Activated CD4-positive, alpha-beta memory T cell treated with anti-CD3 and anti-CD28 coated beads, Interleukin-2, amount 10 ng/mL, durations not matched to agents 7 days and 5 days (primary cell): ENCODE results near the gene ARPP21. TPM values are rescaled to one million over a fixed set of nuclear protein-coding genes. Genes with fewer than 3 reads are reported as not detected.

Experiments
- CTCF ChIA-PET: fragments of 350-600 bp; sonication (Branson Sonifier 250); formaldehyde crosslinking; loops from one replicate; lab custom pipeline; 2021; ENCODE audit warnings: antibody characterized with exemption, inconsistent platforms; lab: Charles Lee
- POLR2A ChIA-PET: fragments of 350-600 bp; sonication (Branson Sonifier 250); formaldehyde crosslinking; loops from one replicate; lab custom pipeline; 2021; ENCODE audit warnings: antibody characterized with exemption; lab: Charles Lee
- DNase-seq: peaks from one replicate; pipeline ENCODE4 v3.0.0-alpha.2; 2020
- H3K27ac Mint-ChIP-seq: one replicate; pipeline ENCODE4 v1.8.0; 2021; ENCODE audit warnings: mild to moderate bottlenecking, mixed read lengths
- H3K27me3 Mint-ChIP-seq: one replicate; pipeline ENCODE4 v1.8.0; 2021; ENCODE audit warnings: mixed read lengths
- H3K36me3 Mint-ChIP-seq: one replicate; pipeline ENCODE4 v1.8.0; 2021; ENCODE audit warnings: low read depth, mixed read lengths
- H3K4me1 Mint-ChIP-seq: one replicate; pipeline ENCODE4 v1.8.0; 2021; ENCODE audit warnings: mixed read lengths
- H3K4me3 Mint-ChIP-seq: one replicate; pipeline ENCODE4 v1.8.0; 2021; ENCODE audit warnings: mild to moderate bottlenecking, mixed read lengths
- H3K9me3 Mint-ChIP-seq: one replicate; pipeline ENCODE4 v1.8.0; 2021; ENCODE audit warnings: mixed read lengths
- total RNA-seq, 2 experiments: library from RNA; stranded (reverse); gene quantifications; one replicate each; pipeline ENCODE4 v1.2.3, GENCODE V29; 2021

The ARPP21 gene
- total RNA-seq, 2 experiments from 2014 or later: not detected

DNA sequence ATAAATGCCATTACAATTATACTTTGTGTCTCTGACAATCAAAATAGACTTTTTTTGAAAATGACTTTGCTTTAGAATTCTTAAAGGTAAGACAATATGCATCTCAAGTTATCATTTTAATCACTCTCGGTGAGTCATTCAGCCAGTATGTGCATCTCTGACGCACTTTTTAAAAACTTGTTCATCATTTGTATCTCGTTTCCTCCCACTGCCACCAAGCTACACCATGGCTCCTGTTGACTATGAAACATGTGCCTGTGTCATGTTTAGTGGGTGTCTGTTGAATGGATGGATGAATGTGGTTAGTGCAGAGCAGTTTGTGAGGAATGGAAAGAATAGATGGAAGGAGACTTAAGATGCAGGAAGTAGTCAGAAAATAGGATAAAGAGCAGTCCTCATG is 68.6 kb downstream of the ARPP21 start:
- Mint-ChIP-seq H3K36me3 (no peaks in the 10 kb centered on the region), H3K27ac (no peak overlapping the region), H3K9me3 (peaks cover 8% of the 10 kb centered on the region), H3K27me3 (no peaks in the 10 kb centered on the region), H3K4me1 (no peaks in the 10 kb centered on the region), H3K4me3 (no peak overlapping the region)
- CTCF ChIA-PET: no interaction called here
- POLR2A ChIA-PET: no interaction called here
- DNase-seq: no peak

- no peak for DNase-seq
- no peaks in the 10 kb centered on the region for H3K27me3 Mint-ChIP-seq
- no peak overlapping the region for H3K4me3 Mint-ChIP-seq
- H3K4me1 Mint-ChIP-seq: no peaks in the 10 kb centered on the region
- no peaks in the 10 kb centered on the region for H3K36me3 Mint-ChIP-seq
- CTCF ChIA-PET: no interaction called here
- H3K9me3 Mint-ChIP-seq: peaks cover 8% of the 10 kb centered on the region
- POLR2A ChIA-PET: no interaction called here
- no peak overlapping the region for H3K27ac Mint-ChIP-seq
Measured at GRCh38 chr3:35708394-35709271, 69.3 kb downstream of the ARPP21 start.

DNA sequence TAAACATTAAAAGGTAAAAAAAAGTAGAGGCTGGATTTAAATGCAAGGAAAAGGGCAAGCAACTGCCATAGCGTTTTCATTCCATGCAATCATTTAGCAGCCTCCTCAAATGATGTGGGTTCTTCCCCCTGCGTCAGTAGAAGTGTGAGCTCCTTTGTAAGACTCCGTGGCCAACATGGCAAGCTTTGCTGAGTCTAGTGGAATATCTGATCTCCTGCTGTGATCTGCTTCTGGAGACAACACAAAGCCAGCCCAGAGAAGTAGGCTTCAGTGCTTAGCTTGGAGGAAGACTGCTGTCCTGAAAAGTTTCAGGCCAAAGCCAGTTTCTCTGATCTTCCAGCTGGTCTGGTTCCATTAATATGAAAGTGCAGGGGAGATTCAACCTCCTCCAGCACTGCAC is 70.4 kb downstream of the ARPP21 start:
- H3K4me1 Mint-ChIP-seq: no peaks in the 10 kb centered on the region
- peaks cover 8% of the 10 kb centered on the region for H3K9me3 Mint-ChIP-seq
- DNase-seq: no peak
- POLR2A ChIA-PET: no interaction called here
- H3K27me3 Mint-ChIP-seq: no peaks in the 10 kb centered on the region
- H3K36me3 Mint-ChIP-seq: no peaks in the 10 kb centered on the region
- CTCF ChIA-PET: no interaction called here
- no peak overlapping the region for H3K27ac Mint-ChIP-seq
- no peak overlapping the region for H3K4me3 Mint-ChIP-seq

- POLR2A ChIA-PET: no interaction called here
- no peaks in the 10 kb centered on the region for H3K4me1 Mint-ChIP-seq
- H3K27ac Mint-ChIP-seq: no peak overlapping the region
- peaks cover 8% of the 10 kb centered on the region for H3K9me3 Mint-ChIP-seq
- H3K4me3 Mint-ChIP-seq: no peak overlapping the region
- H3K36me3 Mint-ChIP-seq: no peaks in the 10 kb centered on the region
- no peak for DNase-seq
- CTCF ChIA-PET: no interaction called here
- H3K27me3 Mint-ChIP-seq: no peaks in the 10 kb centered on the region
Measured at GRCh38 chr3:35710554-35710953, 71.2 kb downstream of the ARPP21 start.

DNA sequence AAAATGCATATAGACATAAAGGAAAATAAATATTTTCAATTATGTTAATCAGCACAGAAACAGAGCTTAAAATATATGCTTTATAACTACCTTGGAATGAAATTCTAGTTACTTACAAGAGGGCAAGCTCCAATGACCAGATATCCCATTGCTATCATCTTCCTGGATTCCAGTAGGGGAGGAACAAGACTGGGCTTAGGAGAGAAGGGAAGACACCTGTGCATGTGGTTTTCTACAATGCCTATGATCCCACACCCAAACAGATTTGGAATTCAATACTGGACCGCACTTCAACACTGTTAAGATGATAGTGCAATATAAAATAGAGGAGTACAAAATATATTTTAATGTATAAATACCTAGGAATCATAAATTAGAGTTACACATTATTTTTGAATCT is 79.6 kb downstream of the ARPP21 start:
- ChIA-PET POLR2A (no interaction called here), CTCF (no interaction called here)
- no peak overlapping the region for H3K4me3 Mint-ChIP-seq
- H3K27me3 Mint-ChIP-seq: no peaks in the 10 kb centered on the region
- H3K36me3 Mint-ChIP-seq: no peaks in the 10 kb centered on the region
- DNase-seq: no peak
- H3K4me1 Mint-ChIP-seq: no peaks in the 10 kb centered on the region
- H3K27ac Mint-ChIP-seq: no peak overlapping the region
- H3K9me3 Mint-ChIP-seq: no peaks in the 10 kb centered on the region

DNA sequence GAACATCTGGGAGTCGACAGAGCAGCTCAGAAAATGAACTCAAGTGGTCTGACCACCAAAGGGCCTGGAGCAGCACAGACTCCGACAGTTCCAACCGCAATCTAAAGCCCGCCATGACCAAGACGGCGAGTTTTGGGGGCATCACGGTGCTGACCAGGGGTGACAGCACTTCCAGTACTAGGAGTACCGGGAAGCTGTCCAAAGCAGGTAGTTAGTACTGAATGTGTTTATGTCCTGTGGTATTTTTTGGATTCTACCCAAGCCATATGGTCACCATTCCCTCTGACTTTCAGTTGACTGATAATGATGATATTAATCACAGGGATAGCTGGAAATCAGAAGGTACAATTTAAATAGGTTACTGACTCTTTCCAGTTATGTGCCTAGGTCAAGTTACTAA is 82.3 kb downstream of the ARPP21 start:
- no peaks in the 10 kb centered on the region for H3K4me1 Mint-ChIP-seq
- POLR2A ChIA-PET: no interaction called here

DNA sequence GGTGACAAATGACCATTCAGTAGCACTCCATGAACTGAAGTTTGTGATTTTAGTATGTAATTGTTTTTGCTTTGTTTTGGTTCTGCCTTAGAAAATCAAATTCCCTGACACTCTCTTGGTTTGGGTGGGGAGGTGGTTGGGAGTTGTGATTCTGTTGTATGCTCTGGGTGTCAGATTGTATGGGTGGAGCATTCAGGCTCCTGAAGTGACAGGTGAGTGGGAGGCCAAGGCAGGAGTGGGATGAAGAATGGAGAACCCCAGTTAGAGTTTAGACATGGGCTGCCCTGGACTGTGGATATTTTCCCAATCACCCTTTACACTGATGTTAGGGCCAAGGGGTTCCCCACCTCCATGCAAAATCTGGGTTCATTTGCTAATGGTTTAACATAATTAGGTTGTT is 83.6 kb downstream of the ARPP21 start:
- Mint-ChIP-seq H3K4me3 (no peak overlapping the region), H3K27ac (no peak overlapping the region), H3K9me3 (no peaks in the 10 kb centered on the region)

More for the DNA sequence above, 82.3 kb downstream of the ARPP21 start:
- no peak for DNase-seq
- Mint-ChIP-seq H3K27ac (no peak overlapping the region), H3K36me3 (no peaks in the 10 kb centered on the region), H3K27me3 (no peaks in the 10 kb centered on the region), H3K9me3 (no peaks in the 10 kb centered on the region), H3K4me3 (no peak overlapping the region)
- CTCF ChIA-PET: no interaction called here

DNA sequence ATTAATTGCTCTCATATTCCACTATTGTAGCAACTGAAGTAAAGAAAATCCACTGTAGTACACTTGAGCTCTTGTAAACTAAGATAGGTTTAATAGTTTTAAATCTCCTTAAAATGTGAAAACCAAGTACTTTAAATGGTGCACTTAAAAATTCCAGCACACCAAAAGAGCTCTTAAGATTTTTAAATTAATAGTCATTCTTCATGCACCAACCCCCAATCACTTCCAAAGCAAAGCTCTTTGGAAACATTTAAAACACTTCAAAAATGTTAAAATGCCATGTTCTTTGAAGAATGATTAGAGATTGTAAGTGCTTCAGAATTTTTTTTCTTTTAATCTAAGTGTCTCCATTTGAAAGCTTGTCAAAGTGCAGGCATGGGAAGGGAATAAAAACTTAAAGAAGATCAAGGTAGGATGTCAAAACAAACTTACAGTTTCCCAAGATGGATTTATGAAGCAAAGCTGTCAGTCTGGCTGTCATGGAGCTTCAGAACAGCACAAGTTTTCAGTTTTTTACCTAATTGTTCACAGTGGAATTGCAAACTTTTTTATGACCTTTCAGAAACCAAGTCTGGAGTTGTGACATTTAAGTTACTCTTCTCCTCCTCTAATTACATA is 84.3 kb downstream of the ARPP21 start:
- no peak overlapping the region for H3K4me3 Mint-ChIP-seq
- ChIA-PET POLR2A (no interaction called here), CTCF (no interaction called here)
- H3K4me1 Mint-ChIP-seq: no peaks in the 10 kb centered on the region
- DNase-seq: no peak
- H3K36me3 Mint-ChIP-seq: no peaks in the 10 kb centered on the region
- H3K9me3 Mint-ChIP-seq: peaks cover 1% of the 10 kb centered on the region
- no peaks in the 10 kb centered on the region for H3K27me3 Mint-ChIP-seq
- no peak overlapping the region for H3K27ac Mint-ChIP-seq

More for the DNA sequence above, 83.6 kb downstream of the ARPP21 start:
- POLR2A ChIA-PET: no interaction called here
- Mint-ChIP-seq H3K36me3 (no peaks in the 10 kb centered on the region), H3K4me1 (no peaks in the 10 kb centered on the region), H3K27me3 (no peaks in the 10 kb centered on the region)
- DNase-seq: no peak
- CTCF ChIA-PET: no interaction called here

DNA sequence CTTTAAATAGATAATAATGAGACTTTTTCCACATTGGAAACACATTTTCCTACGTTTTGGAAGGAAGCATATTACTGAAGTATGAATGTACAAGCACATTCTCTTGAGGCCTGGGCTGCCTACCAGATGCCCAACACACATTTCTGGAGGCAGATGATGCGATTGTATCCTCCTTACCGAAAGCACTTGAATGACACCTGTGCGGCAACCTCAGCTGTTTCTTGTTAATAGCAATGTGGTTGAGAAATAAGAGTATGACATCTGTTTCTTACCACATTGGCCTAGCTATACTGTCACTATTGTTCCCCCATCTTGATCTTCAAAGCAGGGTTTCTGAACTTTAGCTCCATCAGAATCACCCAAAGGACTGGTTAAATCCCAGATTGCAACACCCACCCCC is 84.8 kb downstream of the ARPP21 start:
- no peak for DNase-seq
- ChIA-PET POLR2A (no interaction called here), CTCF (no interaction called here)
- Mint-ChIP-seq H3K27ac (no peak overlapping the region), H3K4me1 (no peaks in the 10 kb centered on the region), H3K36me3 (no peaks in the 10 kb centered on the region), H3K9me3 (peaks cover 4% of the 10 kb centered on the region), H3K27me3 (no peaks in the 10 kb centered on the region), H3K4me3 (no peak overlapping the region)

- Mint-ChIP-seq H3K9me3 (peaks cover 4% of the 10 kb centered on the region), H3K27me3 (no peaks in the 10 kb centered on the region), H3K4me1 (no peaks in the 10 kb centered on the region), H3K36me3 (no peaks in the 10 kb centered on the region), H3K4me3 (no peak overlapping the region), H3K27ac (no peak overlapping the region)
- ChIA-PET POLR2A (no interaction called here), CTCF (no interaction called here)
- DNase-seq: no peak
Measured at GRCh38 chr3:35727179-35727578, 87.9 kb downstream of the ARPP21 start.

- Mint-ChIP-seq H3K9me3 (peaks cover 4% of the 10 kb centered on the region), H3K27me3 (no peaks in the 10 kb centered on the region), H3K36me3 (no peaks in the 10 kb centered on the region), H3K4me1 (no peaks in the 10 kb centered on the region), H3K4me3 (no peak overlapping the region), H3K27ac (no peak overlapping the region)
- ChIA-PET POLR2A (no interaction called here), CTCF (no interaction called here)
- DNase-seq: no peak
Measured at GRCh38 chr3:35733341-35733740, 94.0 kb downstream of the ARPP21 start.

GRCh38 chr3:35733864-35734263 is 94.5 kb downstream of the ARPP21 start:
- POLR2A ChIA-PET: no interaction called here
- no peaks in the 10 kb centered on the region for H3K36me3 Mint-ChIP-seq
- CTCF ChIA-PET: no interaction called here
- H3K27me3 Mint-ChIP-seq: no peaks in the 10 kb centered on the region
- no peak overlapping the region for H3K4me3 Mint-ChIP-seq
- H3K4me1 Mint-ChIP-seq: no peaks in the 10 kb centered on the region
- H3K9me3 Mint-ChIP-seq: no peaks in the 10 kb centered on the region
- no peak overlapping the region for H3K27ac Mint-ChIP-seq
- no peak for DNase-seq

GRCh38 chr3:35737080-35737479 is 97.8 kb downstream of the ARPP21 start:
- H3K4me1 Mint-ChIP-seq: no peaks in the 10 kb centered on the region
- ChIA-PET POLR2A (no interaction called here), CTCF (no interaction called here)
- H3K9me3 Mint-ChIP-seq: peaks cover 2% of the 10 kb centered on the region
- H3K27me3 Mint-ChIP-seq: no peaks in the 10 kb centered on the region
- no peak overlapping the region for H3K4me3 Mint-ChIP-seq
- no peak overlapping the region for H3K27ac Mint-ChIP-seq
- no peak for DNase-seq
- H3K36me3 Mint-ChIP-seq: no peaks in the 10 kb centered on the region

DNA sequence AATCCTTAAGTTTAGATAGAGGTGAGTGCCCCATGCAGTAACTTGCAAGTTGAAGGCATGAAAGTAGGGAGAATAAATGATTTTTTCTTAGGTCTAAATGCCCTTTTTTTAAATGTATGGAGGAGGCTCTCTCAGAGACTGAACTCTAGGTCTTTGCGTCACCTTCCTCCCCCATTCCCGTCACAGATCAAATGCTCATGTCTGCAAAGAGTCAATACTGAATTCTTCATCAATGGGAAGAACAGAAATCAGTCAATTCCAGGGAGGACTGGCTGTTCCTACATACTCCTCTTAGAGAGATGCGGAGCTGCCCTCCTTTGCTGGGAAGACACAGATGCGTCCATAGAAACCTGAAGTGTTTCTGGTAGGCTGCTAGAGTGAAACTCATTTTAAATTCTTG is 98.2 kb downstream of the ARPP21 start:
- Mint-ChIP-seq H3K4me3 (no peak overlapping the region), H3K27me3 (no peaks in the 10 kb centered on the region), H3K4me1 (no peaks in the 10 kb centered on the region), H3K27ac (no peak overlapping the region), H3K9me3 (peaks cover 2% of the 10 kb centered on the region), H3K36me3 (no peaks in the 10 kb centered on the region)
- CTCF ChIA-PET: no interaction called here
- POLR2A ChIA-PET: no interaction called here
- DNase-seq: no peak
